TTC549 (cell line): ENCODE measurements around the gene TAF4.

Source experiments
- FAIRE-seq: peaks from 2 replicates; lab custom pipeline; 2012; peaks lifted over from hg19 to GRCh38; lab: Jason Lieb, UNC

The TAF4 gene

GRCh38 chr20:62044631-62045030, 21.1 kb downstream of the TAF4 start:
- FAIRE-seq, result no peak

DNA sequence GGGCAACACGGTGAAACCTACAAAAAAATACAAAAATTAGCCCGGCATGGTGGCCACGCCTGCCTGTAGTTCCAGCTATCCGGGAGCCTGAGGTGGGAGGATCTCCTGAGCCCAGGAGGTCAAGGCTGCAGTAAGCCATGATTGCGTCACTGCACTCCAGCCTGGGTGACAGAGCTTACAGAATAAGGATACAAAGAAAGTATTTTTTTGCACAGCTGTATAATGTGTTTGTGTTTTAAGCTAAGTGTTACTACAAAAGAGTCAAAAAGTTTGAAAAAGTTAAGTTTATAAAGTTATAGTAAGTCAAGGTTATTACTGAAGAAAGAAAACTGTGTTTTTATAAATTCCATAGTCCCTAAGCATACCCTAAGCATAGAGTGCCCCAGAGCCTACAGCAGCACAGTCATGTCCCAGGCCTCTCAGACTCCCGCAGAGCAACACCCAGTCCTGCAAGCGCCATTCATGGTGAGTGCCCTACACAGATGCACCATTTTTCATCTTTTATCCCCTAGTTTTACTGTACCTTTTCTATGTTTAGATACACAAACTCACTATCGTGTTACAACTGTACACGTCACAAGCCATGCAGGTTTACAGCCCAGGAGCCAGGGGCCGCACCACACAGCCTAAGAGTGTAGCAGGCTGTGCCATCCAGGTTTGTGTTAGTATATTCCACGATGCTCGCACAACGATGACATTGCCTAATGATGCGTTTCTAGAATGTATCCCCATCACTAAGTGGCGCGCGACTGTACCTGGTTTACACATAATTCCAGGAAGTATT, 22.4 kb downstream of the TAF4 start:
- no peak for FAIRE-seq

DNA sequence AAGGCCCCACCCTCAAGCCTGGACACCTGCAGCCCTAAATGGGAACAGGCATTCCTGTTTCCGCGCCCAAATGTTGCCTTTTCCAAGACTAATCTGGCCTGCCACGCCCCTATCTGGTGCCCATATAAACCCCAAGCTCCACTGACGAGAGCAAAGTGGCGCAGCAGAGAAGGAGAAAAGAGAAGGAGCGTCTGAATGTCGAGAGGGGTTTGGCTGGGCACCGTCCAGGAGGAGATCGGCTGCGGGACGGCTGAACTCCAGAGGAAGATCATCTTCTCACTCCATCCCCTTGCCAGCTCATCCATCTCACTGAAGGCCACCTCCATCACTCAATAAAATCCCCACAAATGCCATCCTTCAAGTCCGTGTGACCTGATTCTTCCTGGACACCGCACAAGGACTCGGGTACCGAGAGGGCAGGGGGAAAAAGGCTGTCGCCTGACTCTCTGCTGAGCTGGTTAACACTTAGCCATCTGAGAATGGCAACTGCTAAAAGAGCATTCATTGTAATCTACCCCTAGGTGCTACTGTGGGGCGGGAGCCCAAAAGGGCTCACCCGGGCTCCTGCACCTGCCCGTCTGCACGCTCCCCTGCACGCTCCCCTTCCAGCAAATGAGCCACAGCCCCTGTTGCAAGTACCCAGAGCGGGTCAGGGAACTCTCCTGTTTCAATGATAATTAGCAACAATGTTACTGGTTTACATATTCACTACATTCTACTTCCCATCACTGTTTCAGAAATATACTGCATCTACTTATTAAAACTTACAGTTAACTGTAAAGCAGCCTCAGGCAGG, 23.5 kb downstream of the TAF4 start:
- no peak for FAIRE-seq

- no peak for FAIRE-seq
Observed at GRCh38 chr20:62040933-62041332, 24.7 kb downstream of the TAF4 start.

- no peak for FAIRE-seq
Observed at GRCh38 chr20:62040381-62040922, 25.2 kb downstream of the TAF4 start.

DNA sequence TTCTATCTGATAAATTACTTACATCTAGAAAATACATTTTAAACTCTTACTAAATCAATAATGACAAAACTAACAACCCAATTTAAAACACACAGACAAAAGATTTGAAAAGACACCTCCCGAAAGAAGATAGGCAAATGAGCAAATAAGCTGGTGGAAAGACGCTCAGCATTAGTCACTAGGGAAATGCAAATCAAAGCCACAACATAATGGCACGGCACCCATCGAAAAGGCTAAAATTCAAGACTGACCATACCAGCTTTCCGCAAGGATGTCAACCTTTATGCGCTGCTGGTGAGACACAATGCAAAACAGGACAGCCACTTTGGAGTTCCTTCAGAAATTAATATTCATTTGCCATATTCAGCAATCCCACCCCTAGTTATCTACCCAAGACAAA, 25.9 kb downstream of the TAF4 start:
- FAIRE-seq, result no peak

GRCh38 chr20:62032609-62033368, 32.9 kb downstream of the TAF4 start:
- no peak for FAIRE-seq

DNA sequence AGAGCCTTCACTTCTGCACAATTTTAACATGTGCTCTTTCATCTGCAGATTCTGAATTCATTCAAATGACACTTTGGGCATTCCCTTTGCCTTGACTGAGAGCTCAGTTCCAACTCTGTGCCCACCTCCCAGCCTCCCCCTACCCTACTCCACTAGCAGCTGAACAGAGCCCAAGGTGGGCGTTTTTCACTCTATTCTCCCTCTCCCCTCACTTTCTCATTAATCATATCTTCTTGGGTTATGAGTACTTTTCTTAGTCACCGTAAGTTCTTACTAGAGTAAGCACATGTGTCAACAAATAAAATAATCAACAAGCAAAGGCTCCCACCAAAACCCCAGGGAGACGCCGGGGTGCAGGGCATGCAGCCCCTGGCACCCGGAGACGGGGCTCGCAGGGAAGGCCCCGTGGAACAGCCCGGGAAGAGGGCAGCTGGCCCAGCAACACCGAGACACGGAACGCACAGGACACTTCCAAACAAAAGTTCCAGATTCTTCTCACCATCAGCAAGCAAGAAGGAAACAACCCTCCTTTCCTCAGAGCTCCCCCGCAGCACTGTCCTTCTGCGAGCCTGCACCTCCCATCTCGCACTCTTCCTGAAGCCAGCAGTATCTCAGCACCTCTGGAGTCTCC, 34.1 kb downstream of the TAF4 start:
- FAIRE-seq, result no peak

DNA sequence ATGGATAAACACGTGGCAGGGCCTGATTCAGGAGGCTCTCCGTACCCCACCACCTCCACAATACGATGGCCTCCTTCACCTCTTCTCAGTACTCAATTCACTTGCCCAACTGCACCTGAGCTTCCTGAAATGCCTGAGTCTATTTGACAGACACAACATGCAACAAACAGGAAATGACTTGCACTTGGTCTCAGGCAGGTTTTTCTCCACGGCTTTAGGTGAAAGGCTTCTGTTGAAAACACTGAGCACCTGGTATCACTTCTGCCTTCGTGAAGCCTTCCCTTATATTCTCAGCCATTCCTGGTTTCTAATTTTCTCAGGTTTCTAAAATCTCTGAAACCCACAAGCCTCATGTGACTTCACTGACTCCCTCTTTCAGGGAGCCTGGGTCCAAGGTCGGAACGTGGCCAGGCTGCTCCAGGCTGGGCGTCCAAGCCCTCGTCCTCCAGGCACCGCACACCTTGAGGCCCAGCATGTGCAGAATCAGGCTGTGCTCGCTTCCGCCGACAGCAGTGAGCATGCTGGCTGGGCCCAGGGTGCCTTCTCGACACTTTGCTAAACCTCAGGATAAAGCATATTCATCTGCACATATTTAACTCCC, 34.7 kb downstream of the TAF4 start:
- no peak for FAIRE-seq

GRCh38 chr20:62030357-62030756, 35.3 kb downstream of the TAF4 start:
- FAIRE-seq, result no peak

DNA sequence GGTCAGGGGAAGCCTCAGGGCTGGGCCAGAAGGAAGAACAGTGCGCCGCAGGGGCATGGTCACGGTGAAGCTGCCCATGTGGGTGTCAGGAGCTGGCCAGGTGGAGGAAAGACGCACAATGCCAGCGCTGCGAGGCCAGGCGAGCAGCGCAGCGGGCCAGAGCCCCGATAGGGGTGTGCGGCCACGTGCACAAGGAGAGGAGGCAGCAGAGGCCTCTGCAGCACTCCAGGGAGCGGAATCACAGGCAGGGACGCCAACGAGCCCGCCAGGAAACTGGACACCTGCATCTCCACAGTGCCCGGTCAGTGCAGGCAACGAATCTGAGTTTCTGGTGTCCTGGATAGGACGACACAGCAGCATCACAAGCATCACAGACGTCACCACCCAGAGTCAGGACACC, 35.7 kb downstream of the TAF4 start:
- no peak for FAIRE-seq

GRCh38 chr20:62029296-62029695, 36.4 kb downstream of the TAF4 start:
- FAIRE-seq, result no peak

DNA sequence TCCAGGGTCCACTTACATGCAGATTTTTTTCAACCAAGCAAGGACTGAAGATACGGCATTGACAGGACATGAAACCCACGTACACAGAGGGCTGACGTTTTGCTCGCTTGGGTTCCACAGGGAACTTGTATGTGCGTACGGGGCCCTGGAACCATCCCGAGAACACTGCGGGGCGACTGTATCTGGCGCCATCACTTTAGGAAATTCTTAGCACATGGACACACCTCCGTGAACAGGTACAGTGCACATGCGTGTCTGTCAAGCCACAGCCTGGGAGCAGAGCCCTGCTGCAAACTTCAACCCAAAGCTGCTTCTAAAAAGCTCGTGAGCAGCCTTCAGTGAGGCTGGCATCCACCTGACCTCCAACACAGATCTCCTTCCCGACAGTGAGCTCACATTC, 37.3 kb downstream of the TAF4 start:
- no peak for FAIRE-seq

DNA sequence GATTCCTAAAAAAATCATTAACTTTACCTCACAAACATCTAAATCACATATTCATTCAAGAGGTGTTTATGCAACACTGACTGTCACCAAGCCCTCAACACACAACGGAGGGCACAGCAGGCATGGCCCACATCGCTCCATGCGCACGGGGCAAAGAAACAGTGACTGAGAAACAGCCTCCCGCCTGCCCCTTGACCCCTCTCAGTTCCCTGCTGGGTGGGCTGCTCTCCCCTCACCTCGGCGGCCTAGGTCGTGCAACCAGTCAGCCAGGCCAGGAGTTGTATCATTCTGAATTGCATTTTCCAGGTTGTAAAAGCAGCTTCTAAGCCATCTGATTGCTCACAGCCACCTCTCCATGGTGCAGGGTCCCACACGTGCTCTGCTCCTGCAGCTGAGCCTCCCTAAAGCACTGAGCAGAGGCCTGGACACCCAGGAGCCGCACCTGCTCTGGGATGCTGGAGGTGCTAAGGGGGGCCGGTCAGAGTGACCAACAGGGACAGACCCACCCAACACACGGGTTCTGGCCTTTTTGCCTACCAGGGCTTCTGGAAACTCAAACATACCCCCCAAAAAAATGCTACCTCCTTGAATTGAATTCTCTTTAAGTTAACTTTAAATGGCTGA, 37.9 kb downstream of the TAF4 start:
- FAIRE-seq, result no peak

GRCh38 chr20:62027116-62027515, 38.6 kb downstream of the TAF4 start:
- no peak for FAIRE-seq

DNA sequence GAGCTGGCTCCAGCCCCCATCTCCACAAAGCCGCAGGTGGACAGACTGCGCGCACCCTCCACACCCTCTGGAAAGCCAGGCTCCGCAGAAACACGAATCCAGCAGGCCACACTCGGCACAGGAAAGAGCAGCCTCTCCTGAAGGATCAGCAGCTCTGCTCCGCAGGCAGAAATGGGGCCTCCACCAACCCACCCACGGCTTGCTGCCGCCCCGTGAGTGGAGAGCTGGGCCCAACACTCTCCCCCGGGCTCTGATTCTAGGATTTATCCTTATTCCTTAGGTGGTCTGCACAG, 39.2 kb downstream of the TAF4 start:
- no peak for FAIRE-seq

GRCh38 chr20:62025832-62026563, 39.7 kb downstream of the TAF4 start:
- no peak for FAIRE-seq

- FAIRE-seq, result no peak
Observed at GRCh38 chr20:62025394-62025793, 40.3 kb downstream of the TAF4 start.

DNA sequence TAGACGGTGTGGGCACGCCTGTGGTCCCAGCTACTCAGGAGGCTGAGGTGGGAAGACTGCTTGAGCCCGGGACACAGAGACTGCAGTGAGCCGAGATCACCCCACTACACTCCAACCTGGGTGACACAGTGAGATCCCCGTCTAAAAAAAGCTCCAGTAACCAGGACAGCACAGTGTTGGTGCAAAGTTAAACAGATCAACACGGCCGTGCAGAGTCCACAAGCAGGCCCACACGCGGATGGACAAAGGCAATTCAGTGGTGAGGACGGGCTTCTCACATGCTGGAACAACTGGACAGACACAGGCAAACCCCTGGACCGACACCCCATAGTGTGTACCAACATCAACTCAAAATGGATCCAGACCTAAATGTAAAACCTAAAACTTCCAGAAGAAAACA, 41.7 kb downstream of the TAF4 start:
- FAIRE-seq, result no peak

DNA sequence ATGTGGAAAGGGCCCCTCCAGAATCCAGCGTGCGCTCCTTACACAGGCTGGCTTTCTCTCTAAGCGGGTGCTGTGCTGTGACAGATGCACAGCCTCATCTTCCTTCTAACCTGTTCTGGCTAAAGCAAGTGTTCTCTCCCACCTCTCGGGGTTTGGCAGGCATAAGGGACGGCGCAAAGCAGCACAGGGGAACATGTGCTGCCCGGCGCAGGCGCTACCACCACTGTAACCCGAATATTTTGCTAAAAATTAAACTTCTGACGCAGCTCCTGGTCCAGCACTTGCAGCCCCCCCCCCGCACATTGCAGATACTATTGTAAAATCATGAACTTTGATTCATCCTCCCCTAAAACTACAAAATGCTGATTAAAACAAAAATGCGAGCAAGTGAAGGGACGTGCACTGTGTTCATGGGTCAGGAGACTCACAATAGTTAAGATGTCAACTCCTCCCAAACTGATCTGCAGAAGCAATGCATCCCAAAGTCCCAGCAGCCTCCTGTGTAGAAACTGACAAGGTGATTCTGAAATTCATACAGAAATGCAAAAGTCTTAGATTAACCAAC, 43.0 kb downstream of the TAF4 start:
- no peak for FAIRE-seq
